NB4 (cell line): ENCODE results near the gene GLS.

ENCODE experiments used
- MYC ChIP-seq: IDR thresholded peaks from 2 replicates; pipeline ENCODE4 v1.6.1; 2011; ENCODE audit warnings: low read depth, low read length
- POLR2A ChIP-seq: IDR thresholded peaks from 2 replicates; pipeline ENCODE4 v1.6.1; 2011; ENCODE audit warnings: mild to moderate bottlenecking; ENCODE audit not compliant: insufficient read length; ENCODE audit errors: extremely low read depth
- TF ChIP-seq, protein P1 (sequence below): IDR thresholded peaks from one replicate; pipeline ENCODE4 v1.5.1; 2012; ENCODE audit warnings: low read depth, low read length

DNA sequence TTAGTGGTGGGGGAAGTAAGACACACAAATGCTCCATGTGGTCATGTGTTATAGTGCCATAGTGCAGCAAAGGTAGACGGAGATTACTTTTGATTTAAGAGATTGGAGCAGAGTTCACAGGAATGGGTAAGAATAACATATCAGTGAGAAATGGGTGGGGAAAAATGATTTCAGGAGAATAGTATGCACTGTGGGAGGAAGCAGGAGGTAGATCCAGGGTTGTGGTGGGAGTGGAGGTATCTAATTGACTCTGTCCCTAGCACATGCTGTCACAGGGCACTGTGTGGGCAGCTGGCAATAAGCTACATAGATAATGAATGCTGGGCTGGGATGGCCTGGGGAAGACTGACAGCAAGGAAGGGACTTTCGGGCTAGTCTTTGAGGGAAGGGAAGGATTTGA, 68.0 kb downstream of the GLS start:
- TF ChIP-seq, protein P1, sequence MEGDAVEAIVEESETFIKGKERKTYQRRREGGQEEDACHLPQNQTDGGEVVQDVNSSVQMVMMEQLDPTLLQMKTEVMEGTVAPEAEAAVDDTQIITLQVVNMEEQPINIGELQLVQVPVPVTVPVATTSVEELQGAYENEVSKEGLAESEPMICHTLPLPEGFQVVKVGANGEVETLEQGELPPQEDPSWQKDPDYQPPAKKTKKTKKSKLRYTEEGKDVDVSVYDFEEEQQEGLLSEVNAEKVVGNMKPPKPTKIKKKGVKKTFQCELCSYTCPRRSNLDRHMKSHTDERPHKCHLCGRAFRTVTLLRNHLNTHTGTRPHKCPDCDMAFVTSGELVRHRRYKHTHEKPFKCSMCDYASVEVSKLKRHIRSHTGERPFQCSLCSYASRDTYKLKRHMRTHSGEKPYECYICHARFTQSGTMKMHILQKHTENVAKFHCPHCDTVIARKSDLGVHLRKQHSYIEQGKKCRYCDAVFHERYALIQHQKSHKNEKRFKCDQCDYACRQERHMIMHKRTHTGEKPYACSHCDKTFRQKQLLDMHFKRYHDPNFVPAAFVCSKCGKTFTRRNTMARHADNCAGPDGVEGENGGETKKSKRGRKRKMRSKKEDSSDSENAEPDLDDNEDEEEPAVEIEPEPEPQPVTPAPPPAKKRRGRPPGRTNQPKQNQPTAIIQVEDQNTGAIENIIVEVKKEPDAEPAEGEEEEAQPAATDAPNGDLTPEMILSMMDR: no peak
- no peak for TF ChIP-seq POLR2A
- no peak for TF ChIP-seq MYC
